GM19239 (cell line): ENCODE results near the gene ZNF221.
A peak's percentile ranks its signal among the peaks of the same experiment; 100 is the strongest.
"Not testable (repeated sequence)": the region's sequence is repeated elsewhere in the genome, so short reads cannot be mapped to it uniquely, and the experiment has no call there.

Experiments used
- DNase-seq: peaks from one replicate; pipeline ENCODE4 v3.0.0; 2011; ENCODE audit warnings: low spot score; ENCODE audit not compliant: insufficient read length
- FAIRE-seq: peaks from 2 replicates; lab custom pipeline; 2011; peaks lifted over from hg19 to GRCh38; lab: Jason Lieb, UNC

Gene ZNF221

DNA sequence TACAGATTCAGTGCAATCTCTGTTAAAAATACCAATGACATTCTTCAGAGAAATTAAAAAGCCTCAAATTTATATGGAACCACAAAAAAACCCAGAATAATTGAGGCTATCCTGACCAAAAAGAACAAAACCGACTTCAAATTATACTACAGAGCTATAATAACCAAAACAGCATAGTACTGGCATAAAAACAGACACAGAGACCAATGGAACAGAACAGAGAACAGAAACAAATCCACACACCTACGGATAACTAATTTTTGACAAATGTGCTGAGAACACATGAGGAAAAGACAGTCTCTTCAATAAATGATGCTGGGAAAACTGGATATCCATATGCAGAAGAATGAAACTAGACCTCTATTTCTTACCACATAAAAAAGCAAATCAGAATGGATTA lies 1.2 kb upstream of the ZNF221 start:
- not testable (repeated sequence) for DNase-seq, FAIRE-seq

DNA sequence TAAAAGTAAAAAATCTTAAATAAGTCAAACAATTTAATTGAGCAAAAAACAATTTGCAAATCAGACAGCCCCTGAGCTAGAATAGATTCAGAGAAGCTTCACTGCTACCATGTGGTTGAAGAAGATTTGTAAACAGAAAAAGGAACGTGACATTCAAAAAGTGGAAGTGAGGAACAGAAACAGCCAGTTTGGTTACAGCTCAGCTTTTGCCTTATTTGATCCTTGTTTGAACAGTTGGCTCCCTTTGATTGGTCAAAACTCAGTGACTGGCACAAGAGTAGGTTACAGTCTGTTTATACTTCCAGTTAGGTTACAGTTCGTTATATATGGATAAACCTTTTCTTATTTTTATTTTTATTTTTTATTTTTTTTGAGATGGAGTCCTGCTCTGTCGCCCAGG lies 5.8 kb downstream of the ZNF221 start:
- DNase-seq, result no peak
- FAIRE-seq, result no peak

DNA sequence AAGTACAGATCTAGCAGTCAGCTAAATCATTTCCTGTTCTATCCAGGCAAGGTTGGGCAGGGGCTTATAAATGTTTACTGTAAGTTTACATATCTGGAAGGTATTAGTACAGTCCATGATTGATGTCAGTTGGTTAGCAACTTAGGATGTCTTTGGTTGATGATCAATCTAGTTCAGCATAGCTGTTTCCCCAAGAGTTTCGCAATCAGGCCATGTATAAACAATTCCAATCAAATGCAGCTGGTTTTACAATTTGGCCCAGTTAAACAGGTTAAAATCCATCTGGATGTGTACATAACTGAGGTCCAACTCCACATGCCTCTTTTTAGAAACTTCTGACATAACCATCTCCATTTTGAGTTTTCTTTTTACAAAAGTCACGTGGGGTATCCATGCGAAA lies 6.9 kb downstream of the ZNF221 start:
- FAIRE-seq (no peak), DNase-seq (no peak)

DNA sequence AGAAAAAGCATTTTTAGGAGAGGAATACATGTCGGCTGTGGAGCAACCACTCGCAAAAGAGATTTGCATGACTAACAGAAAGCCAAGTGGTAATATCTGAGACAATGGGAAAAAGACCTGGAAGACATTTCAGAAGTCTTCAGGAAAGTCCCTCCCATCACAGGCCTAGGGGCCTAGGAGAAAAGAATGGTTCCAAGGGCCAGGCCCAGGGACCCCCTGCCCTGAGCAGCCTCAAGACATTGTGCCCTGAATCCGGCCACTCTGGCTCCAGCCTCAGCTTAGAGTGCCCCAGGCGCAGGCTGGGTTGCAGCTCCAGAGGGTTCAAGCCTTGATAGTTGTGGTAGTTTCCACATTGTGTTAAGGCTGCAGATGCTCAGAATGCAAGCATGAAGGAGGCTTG lies 9.4 kb downstream of the ZNF221 start:
- DNase-seq (no peak), FAIRE-seq (no peak)

DNA sequence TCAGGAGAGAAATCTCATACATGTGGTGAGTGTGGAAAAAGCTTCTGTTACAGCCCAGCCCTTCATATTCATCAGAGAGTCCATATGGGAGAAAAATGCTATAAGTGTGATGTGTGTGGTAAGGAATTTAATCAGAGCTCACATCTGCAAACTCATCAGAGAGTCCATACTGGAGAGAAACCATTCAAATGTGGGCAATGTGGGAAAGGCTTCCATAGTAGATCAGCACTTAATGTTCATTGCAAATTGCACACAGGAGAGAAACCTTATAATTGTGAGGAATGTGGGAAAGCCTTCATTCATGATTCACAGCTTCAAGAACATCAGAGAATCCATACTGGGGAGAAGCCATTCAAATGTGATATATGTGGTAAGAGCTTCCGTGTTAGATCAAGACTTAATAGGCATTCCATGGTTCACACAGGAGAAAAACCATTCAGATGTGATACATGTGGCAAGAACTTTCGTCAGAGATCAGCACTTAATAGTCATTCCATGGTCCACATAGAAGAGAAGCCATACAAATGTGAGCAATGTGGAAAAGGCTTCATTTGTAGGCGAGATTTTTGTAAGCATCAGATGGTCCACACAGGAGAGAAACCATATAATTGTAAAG lies 15.2 kb downstream of the ZNF221 start:
- DNase-seq, result no peak
- FAIRE-seq, result no peak

DNA sequence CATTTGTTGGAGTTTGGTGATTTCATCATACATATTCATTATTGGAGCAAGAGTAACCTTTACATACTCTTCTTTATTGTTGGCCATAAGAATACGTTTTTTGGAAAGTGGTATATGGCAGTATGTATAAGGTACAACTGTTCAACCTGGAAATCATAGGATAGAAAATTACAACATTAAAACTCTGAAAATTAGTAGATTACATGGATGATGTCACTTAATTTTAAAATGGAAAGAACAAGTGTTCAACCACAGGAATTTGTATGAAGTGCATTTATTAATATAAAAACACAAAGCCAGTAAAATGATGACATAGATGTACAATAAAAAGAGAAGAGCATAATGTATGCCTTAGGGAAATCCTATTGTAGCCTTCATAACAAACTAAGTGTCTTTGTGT lies 25.7 kb downstream of the ZNF221 start:
- FAIRE-seq (no peak), DNase-seq (no peak)

DNA sequence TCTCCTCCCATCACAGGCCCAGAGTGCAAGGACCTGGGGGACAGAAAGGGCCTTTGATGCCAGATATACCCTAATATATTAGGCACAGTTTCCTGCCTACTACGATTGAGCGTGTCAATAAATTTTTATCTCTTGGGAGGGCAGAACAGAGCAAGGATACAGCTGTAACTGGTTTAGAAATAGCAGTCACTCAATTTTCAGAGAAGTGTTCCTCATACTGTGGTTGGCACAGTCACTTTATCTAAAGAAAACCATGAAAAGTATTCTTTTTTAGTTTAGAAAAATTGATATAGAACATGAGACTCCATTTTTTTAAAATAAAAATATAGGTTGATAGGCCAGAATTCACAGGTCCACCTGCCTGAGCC lies 32.5 kb downstream of the ZNF221 start:
- no peak for FAIRE-seq
- no peak for DNase-seq

DNA sequence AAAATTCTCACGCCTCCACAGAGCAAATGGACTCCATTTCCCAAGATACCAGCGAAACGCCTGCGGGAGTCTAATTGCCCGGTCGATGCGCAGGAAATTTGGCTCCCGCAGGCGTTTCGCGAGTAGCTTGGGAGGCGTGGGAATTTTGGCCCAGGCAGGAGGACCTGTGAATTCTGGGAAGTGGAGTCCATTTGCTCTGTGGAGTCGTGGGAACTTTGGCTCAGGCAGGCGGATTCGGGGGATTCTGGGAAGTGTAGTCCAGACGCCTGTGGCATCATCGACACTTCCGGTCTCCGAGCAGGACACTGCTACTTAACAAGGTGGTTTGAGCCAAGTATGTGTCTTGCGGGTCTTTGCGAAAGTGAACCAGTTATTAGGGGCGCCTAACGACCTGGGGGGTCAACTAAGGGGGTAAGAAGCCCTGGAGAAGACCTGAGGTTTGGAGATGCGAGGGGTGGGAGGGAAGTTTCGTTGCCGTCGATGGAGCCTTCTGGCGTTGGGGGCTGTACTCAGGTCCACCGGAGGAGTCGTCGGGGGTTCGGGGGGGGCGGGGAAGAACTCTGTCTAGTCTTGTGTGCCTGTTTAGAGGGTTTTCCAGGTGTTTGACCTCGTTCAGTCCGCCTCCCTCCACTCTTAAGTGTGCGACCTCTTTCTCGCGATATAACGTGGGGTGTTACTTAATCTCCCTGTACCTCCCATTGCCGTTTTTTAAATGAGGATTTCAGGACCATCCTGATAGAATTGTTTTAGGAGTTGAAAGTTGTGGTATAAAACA lies 33.1 kb downstream of the ZNF221 start, which contains the start of gene ZNF155:
TSS of gene ZNF155 (plus strand) at position 277 of the 775 bp plus-strand sequence. CDS start 4,356 bp downstream, outside the sequence.
- peak; percentile 97 for FAIRE-seq
- peak; percentile 48 for DNase-seq

DNA sequence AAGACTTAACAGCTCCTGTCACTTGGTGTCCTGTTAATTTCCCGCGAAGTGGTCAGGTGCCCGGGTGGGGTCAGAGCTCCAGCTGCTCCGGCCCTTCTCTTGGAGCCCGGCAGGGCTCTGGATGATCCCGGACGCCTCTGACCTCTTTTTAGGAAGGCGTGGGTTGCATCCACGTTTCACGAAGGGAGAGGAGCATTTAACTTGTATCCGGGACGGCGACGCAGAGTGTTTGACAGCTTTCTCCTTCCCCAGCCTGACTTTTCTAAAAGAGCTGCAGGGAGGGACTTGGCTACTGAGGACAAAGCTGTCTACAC lies 33.6 kb downstream of the ZNF221 start:
- FAIRE-seq (no peak), DNase-seq (no peak)

DNA sequence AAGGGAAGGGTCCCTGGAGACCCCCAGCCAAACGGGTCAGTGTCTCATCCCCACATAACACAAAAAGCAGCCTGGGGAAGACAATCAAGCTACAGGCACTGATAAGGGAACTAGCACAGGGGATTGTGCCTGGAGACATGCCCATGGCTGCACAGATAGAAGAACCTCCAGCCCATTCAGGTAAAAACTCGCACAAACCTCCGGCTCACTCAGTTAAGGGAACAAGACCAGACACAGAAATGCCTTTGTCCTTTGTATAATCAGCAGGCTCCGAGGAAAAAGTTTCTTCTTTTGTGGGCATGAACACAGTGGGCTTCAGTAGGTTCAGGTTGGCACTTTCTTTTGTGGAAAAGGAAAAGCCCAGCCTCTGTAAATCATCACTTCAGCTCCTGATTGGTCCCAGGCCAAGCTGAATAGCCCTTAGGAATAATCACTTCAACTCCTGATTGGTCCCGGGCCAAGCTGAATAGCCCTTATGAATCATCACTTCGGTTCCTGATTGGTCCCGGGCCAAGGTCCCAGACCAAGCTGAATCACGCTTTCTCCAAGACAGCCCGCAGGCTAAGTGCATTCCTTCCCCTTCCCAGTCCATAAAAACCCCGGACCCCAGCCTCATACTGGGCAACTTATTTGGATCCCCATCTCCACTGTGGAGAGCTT lies 46.7 kb downstream of the ZNF221 start:
- FAIRE-seq (no peak), DNase-seq (no peak)

DNA sequence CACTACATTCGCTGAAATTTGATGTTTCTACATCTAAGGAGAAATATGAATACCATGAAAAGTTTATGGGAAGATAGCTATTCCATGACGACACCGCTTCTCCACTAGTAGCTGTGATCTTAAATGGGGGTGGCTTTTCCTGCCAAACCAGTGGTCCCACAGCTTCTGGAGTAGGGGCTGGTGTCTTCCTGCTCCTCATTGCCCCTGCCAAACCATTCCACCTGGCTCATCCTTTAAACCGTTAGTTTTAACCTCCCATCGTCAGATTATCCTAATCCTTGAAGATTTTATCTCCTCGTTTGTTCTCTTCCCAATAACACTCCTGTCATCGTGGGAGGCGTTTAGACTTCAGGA lies 51.2 kb downstream of the ZNF221 start:
- no peak for DNase-seq
- FAIRE-seq, result peak; percentile 58

DNA sequence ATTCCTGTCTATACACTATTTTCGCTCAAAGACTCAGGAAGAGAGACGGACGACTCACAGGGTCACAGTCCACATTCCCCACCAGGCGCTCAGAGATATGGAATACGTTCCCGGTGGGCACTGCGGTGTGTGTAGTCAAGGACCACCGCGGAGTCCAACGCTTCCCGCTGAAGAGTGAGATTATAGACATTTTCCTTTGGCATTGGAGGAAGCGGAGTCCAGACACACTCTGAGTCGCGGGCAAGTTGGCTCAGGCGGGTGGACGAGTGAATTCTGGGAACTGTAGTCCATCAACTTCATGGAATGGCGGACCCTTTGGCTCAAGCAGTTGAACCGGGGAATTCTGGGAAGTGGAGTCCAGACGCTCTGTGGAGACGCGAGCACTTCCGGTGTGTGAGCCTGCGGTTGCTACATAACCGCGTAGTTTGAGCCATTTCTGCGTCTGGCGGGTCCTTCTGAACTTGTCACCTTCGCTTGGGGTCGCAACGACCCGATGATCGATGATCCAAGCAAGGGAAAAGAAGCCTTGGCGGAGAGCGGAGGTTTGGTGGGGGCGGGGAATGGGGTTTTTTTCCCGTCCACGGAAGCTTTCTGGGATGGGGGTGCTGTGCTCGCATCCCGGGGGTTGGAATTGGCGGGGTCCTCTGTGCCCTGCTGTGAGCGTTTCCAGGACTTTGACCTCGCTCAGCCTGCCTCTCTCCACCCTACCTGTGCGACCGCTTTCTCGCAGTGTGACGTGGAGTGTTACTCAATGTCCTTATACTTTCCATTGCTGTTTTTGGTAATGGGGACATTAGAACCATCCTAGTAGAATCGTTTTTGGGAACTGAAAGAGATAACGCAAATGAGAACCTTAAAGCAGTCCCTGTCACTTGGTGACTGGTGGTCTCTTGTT lies 51.8 kb downstream of the ZNF221 start, which contains the start of gene ZNF230:
TSS of gene ZNF230 (plus strand) at position 392 of the 895 bp plus-strand sequence. CDS start 4,122 bp downstream, outside the sequence.
- DNase-seq (peak; percentile 66), FAIRE-seq (peak; percentile 99)

DNA sequence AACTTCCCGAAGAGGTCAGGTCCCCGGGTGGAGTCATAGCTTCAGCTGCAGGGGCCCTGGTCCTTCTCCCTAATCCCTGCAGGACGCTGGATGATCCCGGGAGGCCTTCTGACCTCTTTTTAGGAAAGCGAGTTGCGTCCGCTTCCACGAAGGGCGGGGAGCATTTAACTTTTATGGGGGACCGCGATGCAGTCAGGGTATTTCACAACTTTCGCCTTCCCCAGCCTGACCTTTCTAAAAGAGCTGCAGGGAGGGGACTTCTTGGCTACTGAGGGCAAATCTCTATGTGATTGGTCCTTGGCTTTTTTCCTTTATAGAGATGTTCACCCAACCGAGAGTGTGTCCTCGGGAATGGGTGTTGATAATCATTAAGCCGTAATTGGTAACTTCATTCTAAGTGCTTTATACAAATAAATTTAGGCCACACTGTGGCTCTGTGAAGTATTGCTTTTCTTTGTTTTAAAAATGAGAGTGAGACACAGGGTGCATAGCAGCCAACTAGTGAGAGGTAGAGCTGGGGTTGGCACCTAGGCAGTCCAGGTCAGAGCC lies 52.5 kb downstream of the ZNF221 start:
- DNase-seq (no peak), FAIRE-seq (peak; percentile 87)

DNA sequence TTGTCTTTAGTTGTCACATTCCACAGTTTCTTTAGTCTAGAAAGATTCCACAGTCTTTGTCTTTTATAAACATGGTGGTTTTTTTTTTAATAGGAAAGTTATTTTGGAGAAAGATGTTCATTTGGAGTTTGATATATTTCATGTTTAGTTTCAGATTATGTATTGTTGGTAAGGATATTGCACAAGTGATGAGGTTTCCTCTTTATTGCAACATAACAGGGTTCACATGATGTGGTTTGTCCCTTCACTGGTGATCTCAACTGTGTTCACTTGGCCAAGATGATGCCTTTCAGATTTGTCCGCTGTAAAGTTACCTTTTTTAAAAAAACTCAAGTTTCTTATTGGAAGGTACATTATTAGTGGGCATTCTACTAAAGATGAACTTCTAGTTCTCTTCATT lies 54.9 kb downstream of the ZNF221 start:
- no peak for FAIRE-seq
- no peak for DNase-seq

DNA sequence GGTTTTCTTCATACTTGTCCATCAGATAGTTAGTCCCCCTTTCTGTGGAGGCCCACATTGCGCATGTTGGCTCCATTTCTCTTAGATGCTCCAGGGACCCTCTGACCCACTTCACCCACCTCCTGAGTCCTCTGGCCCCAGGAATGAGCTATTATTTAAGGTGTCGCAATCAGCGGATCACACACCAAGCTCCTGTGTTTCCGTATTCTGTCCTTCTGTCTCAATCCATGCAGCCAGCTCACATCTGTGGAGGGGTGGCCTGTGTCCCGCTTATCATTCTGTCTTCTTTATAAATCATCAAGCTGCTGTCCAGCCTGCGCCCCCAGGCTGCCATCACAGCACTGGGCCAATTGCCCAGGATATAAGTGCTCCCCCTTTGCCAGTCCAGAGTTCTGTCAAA lies 56.4 kb downstream of the ZNF221 start:
- FAIRE-seq (no peak), DNase-seq (no peak)

DNA sequence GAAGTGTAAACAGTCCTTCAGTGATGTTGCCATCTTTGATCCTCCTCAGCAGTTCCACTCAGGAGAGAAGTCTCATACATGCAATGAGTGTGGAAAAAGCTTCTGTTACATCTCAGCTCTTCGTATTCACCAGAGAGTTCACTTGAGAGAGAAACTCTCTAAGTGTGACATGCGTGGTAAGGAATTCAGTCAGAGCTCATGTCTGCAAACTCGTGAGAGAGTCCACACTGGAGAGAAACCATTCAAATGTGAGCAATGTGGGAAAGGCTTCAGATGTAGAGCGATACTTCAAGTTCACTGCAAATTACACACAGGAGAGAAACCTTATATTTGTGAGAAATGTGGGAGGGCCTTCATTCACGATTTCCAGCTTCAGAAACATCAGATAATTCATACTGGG lies 59.4 kb downstream of the ZNF221 start:
- FAIRE-seq, result no peak
- DNase-seq, result no peak
